Ovary (tissue), 9 donors: ENCODE data around the gene HDHD2. TPM values are rescaled to one million over a fixed set of nuclear protein-coding genes. Genes with fewer than 3 reads are reported as not detected.

ENCODE experiments used
- DNase-seq, 5 donors: peaks; one replicate each; pipeline ENCODE4 v3.0.0-alpha.2; 2019 to 2020
- H3K27ac ChIP-seq, 2 donors: fragments of 200-600 bp; one replicate each; pipeline versions ENCODE4 v1.5.1 to v1.8.0; 2019 to 2022
- H3K27me3 ChIP-seq: fragments of 200-600 bp; one replicate; pipeline ENCODE4 v1.8.0; 2022
- H3K36me3 ChIP-seq: fragments of 200-600 bp; sonication (generic); one replicate; pipeline ENCODE4 v1.5.1; 2019
- H3K4me1 ChIP-seq: one replicate; pipeline ENCODE4 v1.8.1; 2013; ENCODE audit warnings: mild to moderate bottlenecking, moderate library complexity; ENCODE audit not compliant: insufficient read depth
- H3K4me3 ChIP-seq: fragments of 200-600 bp; sonication (generic); one replicate; pipeline ENCODE4 v1.5.1; 2017
- H3K9me3 ChIP-seq, 2 donors: fragments of 200-600 bp in 1 of 2; sonication (generic) in 1 of 2; one replicate each; pipeline versions ENCODE4 v1.5.1 to v1.8.1; 2013 to 2019; ENCODE audit warnings: mild to moderate bottlenecking in 1 of 2, moderate library complexity in 1 of 2
- EP300 ChIP-seq: sonication (generic); formaldehyde crosslinking; IDR thresholded peaks from one replicate; pipeline ENCODE4 v1.6.1; 2017; ENCODE audit warnings: antibody characterized with exemption
- POLR2A ChIP-seq: fragments of 450-650 bp; IDR thresholded peaks from one replicate; pipeline ENCODE4 v1.6.1; 2017; ENCODE audit warnings: antibody characterized with exemption, mild to moderate bottlenecking, moderate library complexity
- WGBS, 3 donors: extraction: QIAGEN DNeasy Blood & Tissue Kit in 1 of 3; methylation state at CpG; one replicate each; pipeline versions ENCODE4 v1.1.5 to v1.1.7; 2013 to 2017; 5-methylcytosine and 5-hydroxymethylcytosine counted together
- intact Hi-C, 4 donors: fragments of 100-400 bp; cut with DNase I; formaldehyde crosslinking; loops; one replicate each; pipeline versions ENCODE4 v1.11.0 to v1.15.1; 2022 to 2023
- polyA plus RNA-seq, 2 donors: library from polyadenylated mRNA; stranded (reverse); fragments of 200-250 nt in 1 of 2; fragments of 350-450 nt in 1 of 2; fragmentation: Illumina TruSeq in 1 of 2; extraction: RNeasy Lipid Tissue Mini Kit (QIAGEN cat#74804) in 1 of 2; gene quantifications; one replicate each; pipeline ENCODE4 v1.2.3, GENCODE V29; 2013 to 2014
- total RNA-seq, 7 donors: library from RNA; depleted of rRNA in 2 of 7; stranded (reverse); fragments of >200 nt in 2 of 7; fragmentation: NEBNext Ultra II Directional in 3 of 7; extraction: Animal tissue kit (Norgen Biotek cat#: 25700) in 3 of 7; gene quantifications; one replicate each; pipeline versions ENCODE4 v1.1.0 to v1.2.4, GENCODE V29; 2016 to 2023
- TF ChIP-seq, protein P1 (sequence below), 3 donors: fragments of 450-650 bp in 2 of 3; fragments of 200-600 bp in 1 of 3; IDR thresholded peaks; one replicate each; pipeline versions ENCODE4 v1.5.1 to v1.8.0; 2016 to 2022; ENCODE audit warnings: antibody characterized with exemption in 3 of 3, mild to moderate bottlenecking in 1 of 3
- donor health status: DM: no; HTN: no; CAD: no; lungs with moderate emphysema.
- donor health status: DM: no; HTN: no; CAD: no.
- donor health status: Bipolar disorder and iron deficiency.
- donor health status: DM: yes; HTN: yes; CAD: no.
- donor health status: DM: no; HTN: no; CAD: no.
- donor health status: DM: yes; HTN: yes; CAD: no.

HDHD2 gene
- total and polyA plus RNA-seq, 9 donors = 18.2 to 48.4 (median 36.7) TPM

DNA sequence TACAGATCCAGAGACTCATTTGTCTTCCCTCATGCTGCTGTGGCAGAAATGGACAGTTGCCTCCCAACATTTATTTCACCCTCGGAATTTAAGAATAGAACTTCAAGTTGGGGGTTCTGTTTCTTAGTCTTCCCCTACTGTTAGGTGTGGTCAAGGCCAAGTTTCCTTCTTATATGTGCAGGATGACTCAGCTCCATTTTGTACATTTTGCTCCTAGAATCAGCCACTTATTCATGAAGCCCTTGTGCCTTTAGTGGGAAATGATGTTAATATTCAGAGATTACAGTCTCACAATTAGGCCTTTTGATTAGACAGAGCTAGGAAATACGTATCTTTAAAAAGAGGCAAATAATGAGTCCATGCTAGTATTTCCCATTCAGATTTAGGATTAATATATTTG lies 68.7 kb downstream of the HDHD2 start:
- intact Hi-C loops = no loop called here
- H3K4me1 ChIP-seq = no peaks in the 10 kb centered on the region
- TF ChIP-seq POLR2A (no peak), EP300 (no peak)
- TF ChIP-seq, protein P1, sequence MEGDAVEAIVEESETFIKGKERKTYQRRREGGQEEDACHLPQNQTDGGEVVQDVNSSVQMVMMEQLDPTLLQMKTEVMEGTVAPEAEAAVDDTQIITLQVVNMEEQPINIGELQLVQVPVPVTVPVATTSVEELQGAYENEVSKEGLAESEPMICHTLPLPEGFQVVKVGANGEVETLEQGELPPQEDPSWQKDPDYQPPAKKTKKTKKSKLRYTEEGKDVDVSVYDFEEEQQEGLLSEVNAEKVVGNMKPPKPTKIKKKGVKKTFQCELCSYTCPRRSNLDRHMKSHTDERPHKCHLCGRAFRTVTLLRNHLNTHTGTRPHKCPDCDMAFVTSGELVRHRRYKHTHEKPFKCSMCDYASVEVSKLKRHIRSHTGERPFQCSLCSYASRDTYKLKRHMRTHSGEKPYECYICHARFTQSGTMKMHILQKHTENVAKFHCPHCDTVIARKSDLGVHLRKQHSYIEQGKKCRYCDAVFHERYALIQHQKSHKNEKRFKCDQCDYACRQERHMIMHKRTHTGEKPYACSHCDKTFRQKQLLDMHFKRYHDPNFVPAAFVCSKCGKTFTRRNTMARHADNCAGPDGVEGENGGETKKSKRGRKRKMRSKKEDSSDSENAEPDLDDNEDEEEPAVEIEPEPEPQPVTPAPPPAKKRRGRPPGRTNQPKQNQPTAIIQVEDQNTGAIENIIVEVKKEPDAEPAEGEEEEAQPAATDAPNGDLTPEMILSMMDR (IDR thresholded peaks at IDR 0.05) = no peak
- WGBS, 3 donors = 90 to 95% (median 93%) methylated on average over 2 of the region's 2 CpGs
- H3K27me3 ChIP-seq = no peaks in the 10 kb centered on the region
- DNase-seq = no peak
- no peaks in the 10 kb centered on the region for H3K9me3 ChIP-seq
- H3K36me3 ChIP-seq = no peaks in the 10 kb centered on the region
- H3K4me3 ChIP-seq = no peak overlapping the region
- H3K27ac ChIP-seq = no peak overlapping the region

DNA sequence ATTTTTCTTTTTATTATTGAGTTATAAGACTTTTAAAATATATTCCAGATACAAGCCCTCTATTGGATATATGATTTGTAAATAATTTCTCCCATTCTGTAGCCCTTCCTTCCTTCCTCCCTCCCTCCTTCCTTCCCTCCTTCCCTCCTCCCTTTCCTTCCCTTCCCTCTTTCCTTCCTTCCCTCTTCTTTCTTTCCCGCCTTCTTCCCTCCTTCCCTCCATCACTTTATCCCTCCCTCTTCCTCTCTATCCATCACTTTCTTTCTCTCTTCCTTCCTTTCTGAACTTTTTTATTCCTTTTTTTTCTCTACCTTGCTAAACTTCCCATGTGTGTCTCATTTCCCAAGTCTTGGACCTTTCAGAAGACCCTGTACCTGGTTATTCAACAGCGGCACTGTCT lies 69.4 kb downstream of the HDHD2 start:
- TF ChIP-seq EP300 (no peak), POLR2A (no peak)
- TF ChIP-seq, protein P1 (IDR thresholded peaks at IDR 0.05) = no peak
- Histone ChIP-seq H3K36me3 (no peaks in the 10 kb centered on the region), H3K4me3 (no peak overlapping the region), H3K27ac (no peak overlapping the region), H3K9me3 (no peaks in the 10 kb centered on the region), H3K27me3 (no peaks in the 10 kb centered on the region), H3K4me1 (no peaks in the 10 kb centered on the region)
- DNase-seq = no peak
- 86 to 98% (median 93%) methylated on average over 2 of the region's 2 CpGs for WGBS, 3 donors
- intact Hi-C loops = no loop called here

GRCh38 chr18:47077111-47077510 lies 73.2 kb downstream of the HDHD2 start:
- Histone ChIP-seq H3K9me3 (no peaks in the 10 kb centered on the region), H3K4me3 (no peak overlapping the region)

GRCh38 chr18:47075098-47075883 lies 75.0 kb downstream of the HDHD2 start:
- 64 to 72% (median 68%) methylated on average over 13 of the region's 13 CpGs for WGBS, 3 donors
- Histone ChIP-seq H3K27me3 (no peaks in the 10 kb centered on the region), H3K4me1 (no peaks in the 10 kb centered on the region), H3K9me3 (no peaks in the 10 kb centered on the region), H3K27ac (no peak overlapping the region), H3K36me3 (no peaks in the 10 kb centered on the region), H3K4me3 (no peak overlapping the region)
- no peak for DNase-seq
- intact Hi-C loops = no loop called here
- no peak for TF ChIP-seq EP300
- TF ChIP-seq, protein P1 (IDR thresholded peaks at IDR 0.05) = no peak
- no peak for TF ChIP-seq POLR2A

More at GRCh38 chr18:47077111-47077510, 73.2 kb downstream of the HDHD2 start:
- Histone ChIP-seq H3K27me3 (no peaks in the 10 kb centered on the region), H3K27ac (no peak overlapping the region), H3K4me1 (no peaks in the 10 kb centered on the region), H3K36me3 (no peaks in the 10 kb centered on the region)
- no peak for DNase-seq
- no peak for TF ChIP-seq POLR2A
- no peak for TF ChIP-seq EP300
- 91 to 95% (median 92%) methylated on average over 7 of the region's 7 CpGs for WGBS, 3 donors
- intact Hi-C loops = no loop called here

- no peak for DNase-seq
- no peak for TF ChIP-seq EP300
- TF ChIP-seq POLR2A = no peak
- TF ChIP-seq, protein P1 (IDR thresholded peaks at IDR 0.05) = no peak
Observed at GRCh38 chr18:47067648-47068047, 82.7 kb downstream of the HDHD2 start.

More at GRCh38 chr18:47067648-47068047, 82.7 kb downstream of the HDHD2 start:
- intact Hi-C loops = no loop called here
- no peak overlapping the region for H3K4me3 ChIP-seq
- H3K36me3 ChIP-seq = no peaks in the 10 kb centered on the region
- no peaks in the 10 kb centered on the region for H3K27me3 ChIP-seq
- no peak overlapping the region for H3K27ac ChIP-seq
- H3K4me1 ChIP-seq = no peaks in the 10 kb centered on the region
- WGBS, 3 donors = 56 to 73% (median 61%) methylated on average over 3 of the region's 3 CpGs
- no peaks in the 10 kb centered on the region for H3K9me3 ChIP-seq
